ENCODE results near the gene COLEC12.

GRCh38 chr18:497688-498087 lies 2.8 kb downstream of the COLEC12 start:
- TF ChIP-seq, protein P1, sequence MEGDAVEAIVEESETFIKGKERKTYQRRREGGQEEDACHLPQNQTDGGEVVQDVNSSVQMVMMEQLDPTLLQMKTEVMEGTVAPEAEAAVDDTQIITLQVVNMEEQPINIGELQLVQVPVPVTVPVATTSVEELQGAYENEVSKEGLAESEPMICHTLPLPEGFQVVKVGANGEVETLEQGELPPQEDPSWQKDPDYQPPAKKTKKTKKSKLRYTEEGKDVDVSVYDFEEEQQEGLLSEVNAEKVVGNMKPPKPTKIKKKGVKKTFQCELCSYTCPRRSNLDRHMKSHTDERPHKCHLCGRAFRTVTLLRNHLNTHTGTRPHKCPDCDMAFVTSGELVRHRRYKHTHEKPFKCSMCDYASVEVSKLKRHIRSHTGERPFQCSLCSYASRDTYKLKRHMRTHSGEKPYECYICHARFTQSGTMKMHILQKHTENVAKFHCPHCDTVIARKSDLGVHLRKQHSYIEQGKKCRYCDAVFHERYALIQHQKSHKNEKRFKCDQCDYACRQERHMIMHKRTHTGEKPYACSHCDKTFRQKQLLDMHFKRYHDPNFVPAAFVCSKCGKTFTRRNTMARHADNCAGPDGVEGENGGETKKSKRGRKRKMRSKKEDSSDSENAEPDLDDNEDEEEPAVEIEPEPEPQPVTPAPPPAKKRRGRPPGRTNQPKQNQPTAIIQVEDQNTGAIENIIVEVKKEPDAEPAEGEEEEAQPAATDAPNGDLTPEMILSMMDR (IDR thresholded peaks at IDR 0.05): no peak
- TF ChIP-seq POLR2A (IDR thresholded peaks at IDR 0.05): no peak
